ENCODE measurements around the gene CEACAM21. TPM values are rescaled to one million over a fixed set of nuclear protein-coding genes. Genes with fewer than 3 reads are reported as not detected.

Gene CEACAM21
- total RNA-seq, 1 experiment from 2014 or later = not detected

DNA sequence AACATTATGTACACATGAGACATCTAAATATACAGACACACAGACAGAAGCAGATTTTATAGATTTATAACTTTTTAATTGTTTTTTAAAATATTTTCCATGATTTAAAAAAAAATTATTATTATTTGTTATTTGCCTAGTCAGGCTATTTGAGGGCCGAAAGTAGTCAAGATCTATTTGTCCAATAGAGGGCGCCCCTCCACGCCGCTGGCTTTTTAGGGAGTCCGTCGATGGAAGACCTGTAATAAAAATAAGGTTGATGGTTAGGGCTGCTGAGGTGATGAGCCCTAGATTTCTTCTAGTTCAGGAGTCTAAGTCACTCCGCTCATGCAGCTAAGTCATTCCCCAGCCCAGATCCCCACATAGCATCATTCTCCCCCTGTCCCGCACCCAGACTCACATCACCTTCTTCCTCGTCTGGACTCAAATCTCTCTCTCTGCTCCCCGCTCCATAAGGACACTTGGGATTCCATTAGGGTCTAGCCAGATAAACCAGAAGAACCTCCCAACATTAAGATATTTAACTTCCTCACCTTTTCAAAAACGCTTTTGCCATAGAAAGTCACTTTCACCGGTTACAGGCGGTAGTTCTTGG is 33.9 kb upstream of the CEACAM21 start:
- intact Hi-C loops (cut with micrococcal nuclease) = no loop called here
- H3K36me3 Mint-ChIP-seq (ENCODE audit: insufficient read depth, unreplicated experiment) = no peaks in the 10 kb centered on the region
- ChIA-PET CTCF (interaction anchor here (0.6 to 1.0 kb wide), 2 partner anchors 55 to 93 kb away, joined by 3 to 4 read pairs; no protein-coding TSS in a partner anchor), POLR2A (no interaction called here)
- H3K27me3 Mint-ChIP-seq (ENCODE audit: insufficient read depth, unreplicated experiment) = peaks cover 73% of the 10 kb centered on the region
- no peaks in the 10 kb centered on the region for H3K4me1 Mint-ChIP-seq (ENCODE audit: insufficient read depth, unreplicated experiment)
- no peaks in the 10 kb centered on the region for H3K9me3 Mint-ChIP-seq (ENCODE audit: unreplicated experiment)
- peak; percentile 71 for DNase-seq (ENCODE audit: unreplicated experiment)
- H3K4me3 Mint-ChIP-seq (ENCODE audit: unreplicated experiment) = no peak overlapping the region
- TF ChIP-seq, protein P1, sequence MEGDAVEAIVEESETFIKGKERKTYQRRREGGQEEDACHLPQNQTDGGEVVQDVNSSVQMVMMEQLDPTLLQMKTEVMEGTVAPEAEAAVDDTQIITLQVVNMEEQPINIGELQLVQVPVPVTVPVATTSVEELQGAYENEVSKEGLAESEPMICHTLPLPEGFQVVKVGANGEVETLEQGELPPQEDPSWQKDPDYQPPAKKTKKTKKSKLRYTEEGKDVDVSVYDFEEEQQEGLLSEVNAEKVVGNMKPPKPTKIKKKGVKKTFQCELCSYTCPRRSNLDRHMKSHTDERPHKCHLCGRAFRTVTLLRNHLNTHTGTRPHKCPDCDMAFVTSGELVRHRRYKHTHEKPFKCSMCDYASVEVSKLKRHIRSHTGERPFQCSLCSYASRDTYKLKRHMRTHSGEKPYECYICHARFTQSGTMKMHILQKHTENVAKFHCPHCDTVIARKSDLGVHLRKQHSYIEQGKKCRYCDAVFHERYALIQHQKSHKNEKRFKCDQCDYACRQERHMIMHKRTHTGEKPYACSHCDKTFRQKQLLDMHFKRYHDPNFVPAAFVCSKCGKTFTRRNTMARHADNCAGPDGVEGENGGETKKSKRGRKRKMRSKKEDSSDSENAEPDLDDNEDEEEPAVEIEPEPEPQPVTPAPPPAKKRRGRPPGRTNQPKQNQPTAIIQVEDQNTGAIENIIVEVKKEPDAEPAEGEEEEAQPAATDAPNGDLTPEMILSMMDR (IDR thresholded peaks at IDR 0.05; ENCODE audit: unreplicated experiment) = peak; percentile 57
- H3K27ac Mint-ChIP-seq (ENCODE audit: low read depth, unreplicated experiment) = no peak overlapping the region
- BruUV-seq (replicated peaks) = no TSS peak

DNA sequence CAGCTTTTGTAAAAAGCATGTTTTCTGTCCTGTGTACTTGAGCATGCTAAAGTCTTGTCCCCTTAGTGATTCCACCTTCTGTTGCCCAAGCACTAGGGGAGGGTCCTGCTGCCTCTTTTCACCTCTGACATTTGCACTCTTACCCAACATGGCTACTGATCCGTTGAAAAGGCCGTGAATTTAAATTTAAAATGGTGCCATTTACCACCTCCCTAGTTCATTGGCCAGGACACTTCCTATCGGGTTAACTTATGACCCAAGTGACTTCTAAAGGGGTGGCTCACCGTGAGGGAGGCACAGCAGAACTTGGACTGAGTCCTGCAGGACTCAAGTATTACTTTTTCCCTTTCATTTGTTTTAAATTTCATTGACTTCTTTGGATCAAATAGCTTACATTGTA is 33.3 kb upstream of the CEACAM21 start:
- no peak for DNase-seq (ENCODE audit: unreplicated experiment)
- no peaks in the 10 kb centered on the region for H3K9me3 Mint-ChIP-seq (ENCODE audit: unreplicated experiment)
- no peak overlapping the region for H3K4me3 Mint-ChIP-seq (ENCODE audit: unreplicated experiment)
- peaks cover 78% of the 10 kb centered on the region for H3K27me3 Mint-ChIP-seq (ENCODE audit: insufficient read depth, unreplicated experiment)
- H3K27ac Mint-ChIP-seq (ENCODE audit: low read depth, unreplicated experiment) = no peak overlapping the region
- TF ChIP-seq, protein P1 (IDR thresholded peaks at IDR 0.05; ENCODE audit: unreplicated experiment) = no peak
- H3K4me1 Mint-ChIP-seq (ENCODE audit: insufficient read depth, unreplicated experiment) = no peaks in the 10 kb centered on the region
- intact Hi-C loops (cut with micrococcal nuclease) = no loop called here
- CTCF ChIA-PET = interaction anchor here (0.6 to 1.0 kb wide), 2 partner anchors 54 to 94 kb away, joined by 3 to 4 read pairs; no protein-coding TSS in a partner anchor
- H3K36me3 Mint-ChIP-seq (ENCODE audit: insufficient read depth, unreplicated experiment) = no peaks in the 10 kb centered on the region
- POLR2A ChIA-PET = no interaction called here
- BruUV-seq (replicated peaks) = no TSS peak

DNA sequence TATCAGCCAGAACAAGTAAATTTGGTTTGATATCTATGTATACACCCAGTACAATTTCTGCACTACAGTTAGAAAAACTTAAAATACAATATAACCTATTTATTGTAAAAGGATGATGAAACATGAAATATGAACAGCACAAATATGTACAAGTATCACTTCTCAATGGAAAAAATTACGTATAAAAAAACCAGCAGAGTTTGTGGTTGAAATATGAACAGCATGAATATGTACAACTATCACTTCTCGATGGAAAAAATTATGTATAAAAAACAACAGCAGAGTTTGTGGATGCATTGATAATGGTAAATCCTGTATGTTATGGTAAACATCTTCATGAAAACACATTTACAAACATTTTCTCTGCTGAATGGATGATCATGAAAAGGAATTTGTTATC is 32.4 kb upstream of the CEACAM21 start:
- no peaks in the 10 kb centered on the region for H3K4me1 Mint-ChIP-seq (ENCODE audit: insufficient read depth, unreplicated experiment)
- CTCF ChIA-PET = no interaction called here
- BruUV-seq (replicated peaks) = no TSS peak
- H3K36me3 Mint-ChIP-seq (ENCODE audit: insufficient read depth, unreplicated experiment) = no peaks in the 10 kb centered on the region
- H3K4me3 Mint-ChIP-seq (ENCODE audit: unreplicated experiment) = no peak overlapping the region
- no peak overlapping the region for H3K27ac Mint-ChIP-seq (ENCODE audit: low read depth, unreplicated experiment)
- DNase-seq (ENCODE audit: unreplicated experiment) = no peak
- POLR2A ChIA-PET = no interaction called here
- intact Hi-C loops (cut with micrococcal nuclease) = no loop called here
- H3K27me3 Mint-ChIP-seq (ENCODE audit: insufficient read depth, unreplicated experiment) = peaks cover 84% of the 10 kb centered on the region
- TF ChIP-seq, protein P1 (IDR thresholded peaks at IDR 0.05; ENCODE audit: unreplicated experiment) = no peak
- H3K9me3 Mint-ChIP-seq (ENCODE audit: unreplicated experiment) = no peaks in the 10 kb centered on the region

DNA sequence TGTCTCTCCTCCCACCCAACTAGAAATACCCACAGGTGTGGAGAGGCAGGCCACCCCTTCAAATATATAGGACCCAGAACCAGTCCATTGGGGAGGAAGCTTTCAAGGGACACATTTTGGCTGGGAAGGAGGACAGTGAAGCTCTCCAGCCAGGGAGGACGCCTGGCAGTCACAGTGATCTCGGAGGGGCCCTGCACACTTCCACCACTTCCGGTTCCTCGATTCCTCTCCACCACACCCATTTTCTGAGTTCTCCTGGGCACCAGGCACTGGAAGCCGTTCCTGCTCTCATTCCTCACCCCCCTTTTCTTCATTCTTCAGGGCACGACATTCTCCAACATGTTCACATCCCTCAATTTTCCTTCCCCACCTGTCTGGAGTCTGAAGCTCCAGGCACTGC is 30.4 kb upstream of the CEACAM21 start:
- TF ChIP-seq, protein P1 (IDR thresholded peaks at IDR 0.05; ENCODE audit: unreplicated experiment) = no peak
- H3K9me3 Mint-ChIP-seq (ENCODE audit: unreplicated experiment) = no peaks in the 10 kb centered on the region
- BruUV-seq (replicated peaks) = no TSS peak
- ChIA-PET POLR2A (interaction anchor here (0.5 kb wide), 1 partner anchor 531 kb away, joined by 4 read pairs; the partner anchor contains the start of gene ZNF574), CTCF (interaction anchor here (0.6 to 0.9 kb wide), 2 partner anchors 18 to 94 kb away, joined by 3 to 7 read pairs; no protein-coding TSS in a partner anchor)
- H3K4me1 Mint-ChIP-seq (ENCODE audit: insufficient read depth, unreplicated experiment) = no peaks in the 10 kb centered on the region
- peaks cover 11% of the 10 kb centered on the region for H3K36me3 Mint-ChIP-seq (ENCODE audit: insufficient read depth, unreplicated experiment)
- peaks cover 84% of the 10 kb centered on the region for H3K27me3 Mint-ChIP-seq (ENCODE audit: insufficient read depth, unreplicated experiment)
- H3K4me3 Mint-ChIP-seq (ENCODE audit: unreplicated experiment) = no peak overlapping the region
- intact Hi-C loops (cut with micrococcal nuclease) = no loop called here
- no peak for DNase-seq (ENCODE audit: unreplicated experiment)
- H3K27ac Mint-ChIP-seq (ENCODE audit: low read depth, unreplicated experiment) = no peak overlapping the region
